HG02642 (cell line): ENCODE measurements around the gene PRPH.
"Not testable (repeated sequence)": the region's sequence is repeated elsewhere in the genome, so short reads cannot be mapped to it uniquely, and the experiment has no call there.

ENCODE experiments used
- ATAC-seq: cut with Tn5 transposase; IDR thresholded peaks from one replicate; pipeline ENCODE4 v1.9.1; 2021; ENCODE audit warnings: mild to moderate bottlenecking; ENCODE audit not compliant: unreplicated experiment, poor library complexity

The PRPH gene

DNA sequence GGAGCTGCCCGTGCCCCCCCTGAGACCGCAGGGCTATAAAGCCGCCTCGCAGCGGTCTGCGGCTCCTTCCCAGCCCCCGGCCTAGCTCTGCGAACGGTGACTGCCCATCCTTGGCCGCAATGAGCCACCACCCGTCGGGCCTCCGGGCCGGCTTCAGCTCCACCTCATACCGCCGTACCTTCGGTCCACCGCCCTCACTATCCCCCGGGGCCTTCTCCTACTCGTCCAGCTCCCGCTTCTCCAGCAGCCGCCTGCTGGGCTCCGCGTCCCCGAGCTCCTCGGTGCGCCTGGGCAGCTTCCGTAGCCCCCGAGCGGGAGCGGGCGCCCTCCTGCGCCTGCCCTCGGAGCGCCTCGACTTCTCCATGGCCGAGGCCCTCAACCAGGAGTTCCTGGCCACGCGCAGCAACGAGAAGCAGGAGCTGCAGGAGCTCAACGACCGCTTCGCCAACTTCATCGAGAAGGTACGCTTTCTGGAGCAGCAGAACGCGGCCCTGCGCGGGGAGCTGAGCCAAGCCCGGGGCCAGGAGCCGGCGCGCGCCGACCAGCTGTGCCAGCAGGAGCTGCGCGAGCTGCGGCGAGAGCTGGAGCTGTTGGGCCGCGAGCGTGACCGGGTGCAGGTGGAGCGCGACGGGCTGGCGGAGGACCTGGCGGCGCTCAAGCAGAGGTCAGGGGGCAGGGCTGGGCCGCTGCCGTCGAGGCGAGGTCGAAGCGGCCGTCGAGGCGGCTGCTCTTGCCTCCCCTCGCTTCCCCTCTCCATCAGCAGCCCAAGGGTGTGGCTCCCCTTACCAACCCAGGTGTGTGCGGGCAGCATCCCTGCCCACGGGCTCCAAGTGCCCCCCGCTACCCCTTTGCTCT is at the start of gene PRPH:
Gene PRPH, plus strand, starts transcription at position 66 of the 855 bp plus-strand sequence. Its CDS starts 54 bp downstream, at position 120.
- ATAC-seq = no peak

DNA sequence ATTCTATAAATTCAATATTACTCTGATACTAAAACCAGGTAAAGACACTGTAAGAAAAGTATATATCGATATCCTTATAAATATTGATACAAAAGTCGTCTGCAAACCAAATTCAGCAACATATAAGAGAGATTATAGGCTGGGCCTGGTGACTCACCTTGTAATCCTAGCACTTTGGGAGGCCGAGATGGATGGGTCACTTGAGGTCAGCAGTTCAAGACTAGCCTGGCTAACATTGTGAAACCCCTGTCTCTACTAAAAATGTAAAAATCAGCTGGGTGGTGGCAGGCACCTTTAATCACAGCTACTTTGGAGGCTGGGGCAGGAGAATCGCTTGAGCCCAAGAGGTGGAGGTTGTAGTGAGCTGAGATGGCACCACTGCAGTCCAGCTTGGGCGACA is 43.6 kb upstream of the PRPH start:
- ATAC-seq = no peak

DNA sequence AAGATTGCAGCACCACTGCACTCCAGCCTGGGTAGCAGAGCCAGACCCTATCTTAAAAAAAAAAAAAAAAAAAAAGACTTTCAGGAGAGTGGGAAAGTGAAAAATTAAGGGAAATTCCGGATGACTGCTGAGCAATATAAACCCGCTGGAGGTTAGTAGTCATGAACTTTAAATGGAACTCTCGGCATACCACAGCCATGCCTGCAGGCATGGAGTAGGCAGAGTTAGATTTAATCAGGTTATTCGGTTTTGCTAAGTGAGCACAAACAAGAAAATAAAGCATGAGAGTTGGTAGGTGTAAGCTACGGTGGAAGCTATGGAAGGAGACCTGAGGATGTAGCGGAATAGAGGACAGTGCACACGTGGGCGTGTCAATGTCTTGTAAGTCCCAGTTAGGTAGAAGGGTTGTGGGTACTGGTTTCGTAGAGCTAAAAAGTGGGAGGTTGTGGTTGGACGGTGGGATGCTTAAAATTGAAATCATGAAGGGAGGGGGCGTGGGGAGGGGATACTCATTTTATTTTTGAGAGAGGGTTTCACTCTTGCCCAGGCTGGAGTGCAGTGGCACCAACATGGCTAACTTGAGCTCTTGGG is 41.8 kb upstream of the PRPH start:
- no peak for ATAC-seq

DNA sequence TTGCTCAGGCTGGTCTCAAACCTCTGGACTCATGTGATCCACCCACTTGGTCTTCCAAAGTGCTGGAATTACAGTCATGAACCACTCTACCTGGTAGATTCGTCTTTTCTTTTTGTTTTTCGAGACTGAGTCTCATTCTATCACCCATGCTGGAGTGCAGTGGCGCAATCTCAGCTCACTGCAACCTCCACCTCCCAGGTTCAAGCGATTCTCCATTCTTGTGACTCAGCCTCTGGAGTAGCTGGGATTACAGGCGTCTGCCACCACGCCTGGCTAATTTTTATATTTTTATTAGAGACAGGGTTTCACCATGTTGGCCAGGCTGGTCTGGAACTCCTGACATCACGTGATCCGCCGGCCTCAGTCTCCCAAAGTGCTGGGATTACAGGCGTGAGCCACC is 39.5 kb upstream of the PRPH start:
- not testable (repeated sequence) for ATAC-seq

DNA sequence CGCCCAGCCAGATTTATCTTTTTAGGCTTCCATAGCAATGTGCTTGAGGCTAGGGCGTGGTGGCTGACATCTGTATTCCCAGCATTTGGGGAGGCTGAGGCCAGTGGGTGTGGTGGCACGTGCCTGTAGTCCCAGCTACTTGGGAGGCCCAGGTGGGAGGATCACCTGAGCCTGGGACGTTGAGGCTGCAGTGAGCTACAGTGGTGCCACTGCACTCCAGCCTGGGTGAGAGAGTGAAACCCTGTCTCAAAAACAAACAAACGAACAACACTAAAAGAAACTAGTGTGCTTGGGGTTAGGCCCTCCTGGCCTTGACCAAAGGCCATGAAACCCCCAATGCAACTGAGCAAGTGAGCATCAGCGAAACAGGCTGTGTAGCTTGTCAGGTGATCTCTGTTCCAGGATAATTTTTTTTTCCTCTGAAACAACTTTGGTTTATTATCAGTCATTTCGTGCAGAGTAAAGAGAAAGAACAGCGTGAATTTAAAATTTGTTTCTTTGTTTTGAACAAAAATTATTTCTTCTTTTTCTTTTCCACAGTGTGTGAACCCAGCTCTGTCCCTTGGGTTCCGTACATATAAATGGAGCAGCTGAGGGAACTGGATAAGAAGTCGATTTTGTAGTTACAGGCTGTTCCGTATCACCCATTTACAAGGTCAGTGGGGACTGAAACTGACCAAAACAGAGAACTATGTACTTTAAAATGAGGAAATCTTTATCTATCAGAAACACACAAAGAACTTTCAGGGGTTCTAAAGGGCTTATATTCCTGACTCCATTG is 38.9 kb upstream of the PRPH start:
- no peak for ATAC-seq

DNA sequence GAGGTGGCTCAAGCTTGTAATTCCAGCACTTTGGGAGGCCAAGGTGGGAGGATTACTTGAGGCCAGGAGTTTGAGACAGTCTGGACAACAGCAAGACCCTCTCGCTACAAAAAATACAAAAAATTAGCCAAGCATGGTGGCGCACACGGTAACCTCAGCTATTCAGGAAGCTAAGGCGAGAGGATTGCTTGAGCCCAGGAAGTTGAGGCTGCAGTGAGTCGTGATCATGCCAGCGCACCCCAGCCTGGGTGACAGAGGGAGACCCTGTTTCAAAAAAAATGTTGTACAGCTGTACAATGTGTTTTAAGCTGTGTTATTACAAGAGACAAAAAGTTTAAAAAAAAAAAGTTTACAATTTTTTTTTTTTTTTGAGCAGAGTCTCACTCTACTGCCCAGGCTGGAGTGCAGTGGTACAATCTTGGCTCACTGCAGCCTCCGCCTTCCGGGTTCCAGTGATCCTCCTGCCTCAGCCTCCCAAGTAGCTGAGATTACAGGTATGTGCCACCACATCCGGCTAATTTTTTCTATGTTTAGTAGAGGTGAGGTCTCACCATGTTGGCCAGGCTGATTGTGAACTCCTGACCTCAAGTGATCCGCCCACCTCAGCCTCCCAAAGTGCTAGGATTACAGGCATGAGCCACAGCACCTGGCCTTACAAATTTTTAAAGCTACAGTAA is 37.3 kb upstream of the PRPH start:
- ATAC-seq = not testable (repeated sequence)

DNA sequence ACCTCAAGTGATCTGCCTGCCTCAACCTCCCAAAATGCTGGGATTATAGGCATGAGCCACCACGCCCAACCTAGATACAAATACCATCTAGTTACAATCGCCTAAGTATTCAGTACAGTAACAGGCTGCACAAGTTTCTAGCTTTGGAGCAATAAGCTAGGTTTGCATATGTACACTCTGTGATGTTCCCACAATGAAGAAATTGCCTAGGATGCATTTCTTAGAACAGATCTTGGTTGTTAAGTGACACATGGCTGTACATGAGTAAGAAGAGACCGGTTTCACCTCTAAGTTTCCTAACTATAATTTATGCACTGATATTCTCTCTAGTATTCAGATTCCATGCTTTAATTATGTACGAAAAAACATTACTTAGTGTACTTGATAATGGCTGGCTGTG is 35.5 kb upstream of the PRPH start:
- ATAC-seq = no peak

DNA sequence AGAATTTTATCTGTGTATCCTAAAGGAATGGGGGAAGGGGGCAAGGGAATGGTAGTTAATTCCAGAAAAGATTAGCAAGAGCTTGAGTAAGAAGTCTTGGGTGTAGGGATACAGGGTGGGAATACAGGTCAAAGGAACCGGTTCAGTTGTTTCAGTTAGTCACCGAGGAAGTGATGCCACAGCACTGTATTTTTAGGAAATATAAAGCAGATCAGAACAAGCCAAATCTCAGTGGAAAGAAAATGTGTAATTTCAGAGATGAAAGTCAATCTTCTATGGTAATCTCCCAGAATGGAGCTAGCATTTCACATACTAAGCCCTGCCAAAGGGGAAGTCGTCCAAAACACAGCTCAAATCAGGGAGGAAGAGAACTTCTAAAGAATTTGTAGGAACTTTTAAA is 34.8 kb upstream of the PRPH start:
- ATAC-seq = no peak

DNA sequence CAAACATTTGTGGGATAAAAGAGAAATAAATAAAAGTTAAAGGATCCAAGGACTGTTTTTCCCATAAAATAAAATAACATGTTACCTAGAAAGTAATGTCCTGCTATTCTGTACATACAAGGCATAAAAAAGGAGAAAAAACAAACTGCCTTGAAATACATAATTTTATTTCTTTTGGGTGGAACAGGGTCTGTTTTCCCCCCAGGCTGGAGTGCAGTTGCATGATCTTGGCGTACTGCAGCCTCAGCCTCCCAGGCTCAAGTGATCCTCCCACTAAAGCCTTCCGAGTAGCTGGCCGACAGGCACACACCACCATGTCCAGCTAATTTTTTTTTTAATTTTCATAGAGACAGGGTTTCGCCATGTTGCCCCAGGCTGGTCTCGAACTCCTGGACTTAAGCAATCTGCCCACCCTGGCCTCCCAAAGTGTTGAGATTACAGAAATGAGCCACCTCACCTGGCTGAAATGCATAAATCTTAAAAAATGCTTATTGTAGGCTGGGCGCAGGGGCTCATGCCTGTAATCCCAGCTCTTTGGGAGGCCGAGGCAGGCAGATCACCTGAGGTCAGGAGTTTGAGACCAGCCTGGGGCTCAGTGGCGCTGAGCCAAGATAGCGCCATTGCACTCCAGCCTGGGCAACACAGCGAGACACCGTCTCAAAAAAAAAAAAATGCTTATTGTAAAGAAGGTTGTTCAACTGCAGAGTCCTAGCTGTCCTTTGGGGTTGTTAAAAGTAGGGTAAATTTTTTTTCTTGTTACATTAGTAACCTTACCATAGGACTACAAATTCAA is 34.2 kb upstream of the PRPH start:
- no peak for ATAC-seq

DNA sequence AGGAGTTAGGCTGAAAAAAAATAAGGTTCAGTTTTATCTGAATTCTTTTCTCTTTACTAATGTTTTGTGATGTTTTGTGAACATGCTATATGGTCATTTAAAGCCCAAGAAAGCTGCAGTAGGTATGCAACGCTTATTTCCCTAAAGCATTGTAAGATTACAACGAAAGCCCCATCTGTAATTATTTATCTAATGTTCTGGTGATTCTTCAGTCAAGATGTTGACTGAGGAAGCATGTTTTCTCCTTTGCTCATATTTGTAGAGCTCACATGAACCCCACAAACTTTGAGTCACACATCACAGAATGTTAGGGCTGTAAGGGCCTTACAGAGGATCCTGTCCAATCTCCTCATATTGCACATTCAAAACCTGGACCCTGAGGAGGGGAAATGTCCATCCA is 33.2 kb upstream of the PRPH start:
- ATAC-seq = no peak

DNA sequence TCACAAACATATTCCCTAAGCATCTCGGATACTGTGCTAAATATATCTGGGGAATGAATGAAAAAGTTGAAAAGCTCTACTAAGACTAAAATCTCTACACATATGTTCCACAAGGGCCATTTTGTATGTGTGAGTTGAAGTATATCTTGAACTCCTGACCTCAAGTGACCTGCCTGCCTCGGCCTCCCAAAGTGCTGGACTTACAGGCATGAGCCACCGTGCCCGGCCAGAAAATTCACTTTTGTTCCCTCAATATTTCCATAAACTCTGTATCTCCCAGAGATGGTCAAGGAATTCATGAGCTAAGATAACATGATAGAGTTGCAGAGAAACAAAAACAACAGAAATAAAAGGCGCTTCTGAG is 31.6 kb upstream of the PRPH start:
- no peak for ATAC-seq

DNA sequence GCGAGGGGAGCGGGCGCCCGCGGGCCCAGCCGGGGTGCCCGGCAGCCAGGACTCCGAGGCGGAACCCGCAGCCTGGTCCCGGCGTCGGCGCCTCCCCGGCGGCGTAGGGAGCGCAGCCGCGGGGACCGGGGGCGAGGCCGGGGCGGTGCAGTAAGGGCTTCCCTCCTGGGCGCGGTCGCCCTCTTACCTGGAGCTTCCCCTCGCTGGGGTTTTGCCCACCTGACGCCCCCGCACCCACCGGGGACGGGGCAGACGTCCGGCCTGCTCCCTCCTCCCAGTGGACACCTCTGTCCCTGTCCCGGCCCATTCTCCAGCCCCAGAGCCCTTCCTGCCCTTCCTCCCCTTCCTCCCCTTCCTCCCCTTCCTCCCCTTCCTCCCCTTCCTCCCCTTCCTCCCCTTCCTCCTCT is 30.5 kb upstream of the PRPH start:
- ATAC-seq = peak; percentile 24

DNA sequence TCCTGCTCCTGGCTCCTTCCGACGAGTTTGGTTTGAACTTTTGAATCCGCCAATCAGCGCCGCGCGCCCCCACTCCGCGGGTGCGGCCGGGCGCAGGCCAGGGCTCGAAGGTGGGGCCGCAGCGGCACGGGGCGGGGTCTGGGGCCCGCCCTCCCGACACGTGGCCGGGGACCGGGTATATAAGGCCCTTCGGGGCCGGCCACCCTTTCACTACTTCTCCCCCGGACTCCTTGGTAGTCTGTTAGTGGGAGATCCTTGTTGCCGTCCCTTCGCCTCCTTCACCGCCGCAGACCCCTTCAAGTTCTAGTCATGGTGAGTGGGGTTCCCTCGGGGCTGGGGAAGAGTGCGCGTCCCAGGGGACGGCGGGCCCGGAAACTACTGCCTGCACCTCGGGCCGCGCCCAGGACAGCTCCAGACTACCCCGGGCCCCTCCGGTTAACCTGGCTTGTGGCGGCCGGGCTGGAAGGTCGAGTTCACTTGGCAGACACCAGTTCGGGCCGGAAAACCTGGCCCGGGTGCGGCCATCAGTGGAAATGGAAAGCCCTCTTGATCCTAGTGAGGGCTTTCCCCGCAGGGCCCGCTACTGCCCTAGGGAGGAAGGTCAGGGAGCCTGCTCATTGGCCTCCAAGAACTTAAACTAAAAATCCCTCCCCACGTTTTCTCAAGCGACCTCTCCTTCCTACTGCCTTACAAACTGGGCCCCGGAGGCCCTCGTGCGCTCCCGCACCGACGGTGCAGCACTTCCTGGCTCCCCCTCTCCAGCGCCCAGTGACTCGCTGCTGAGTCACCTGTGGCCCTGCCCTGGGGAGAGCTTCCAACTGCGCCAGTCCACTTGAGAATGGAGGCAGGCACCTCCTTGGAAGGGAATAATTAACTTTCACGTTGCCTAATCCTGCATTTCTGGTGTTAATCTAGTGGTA is 29.8 kb upstream of the PRPH start, which contains the start of gene TUBA1C:
Gene TUBA1C, plus strand, starts transcription at position 210 of the 920 bp plus-strand sequence. Its CDS starts 100 bp downstream, at position 310.
- ATAC-seq = peak; percentile 87

DNA sequence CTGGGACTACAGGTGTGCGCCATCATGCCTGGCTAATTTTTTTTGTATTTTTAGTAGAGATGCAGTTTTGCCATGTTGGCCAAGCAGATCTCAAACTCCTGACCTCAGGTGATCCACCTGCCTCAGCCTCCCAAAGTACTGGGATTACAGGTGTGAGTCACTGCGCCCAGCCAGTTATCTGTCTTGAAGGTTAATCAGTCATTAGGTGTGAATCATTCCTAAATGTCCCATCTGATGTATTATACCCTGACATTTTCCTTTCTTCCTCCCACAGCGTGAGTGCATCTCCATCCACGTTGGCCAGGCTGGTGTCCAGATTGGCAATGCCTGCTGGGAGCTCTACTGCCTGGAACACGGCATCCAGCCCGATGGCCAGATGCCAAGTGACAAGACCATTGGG is 25.8 kb upstream of the PRPH start:
- not testable (repeated sequence) for ATAC-seq

DNA sequence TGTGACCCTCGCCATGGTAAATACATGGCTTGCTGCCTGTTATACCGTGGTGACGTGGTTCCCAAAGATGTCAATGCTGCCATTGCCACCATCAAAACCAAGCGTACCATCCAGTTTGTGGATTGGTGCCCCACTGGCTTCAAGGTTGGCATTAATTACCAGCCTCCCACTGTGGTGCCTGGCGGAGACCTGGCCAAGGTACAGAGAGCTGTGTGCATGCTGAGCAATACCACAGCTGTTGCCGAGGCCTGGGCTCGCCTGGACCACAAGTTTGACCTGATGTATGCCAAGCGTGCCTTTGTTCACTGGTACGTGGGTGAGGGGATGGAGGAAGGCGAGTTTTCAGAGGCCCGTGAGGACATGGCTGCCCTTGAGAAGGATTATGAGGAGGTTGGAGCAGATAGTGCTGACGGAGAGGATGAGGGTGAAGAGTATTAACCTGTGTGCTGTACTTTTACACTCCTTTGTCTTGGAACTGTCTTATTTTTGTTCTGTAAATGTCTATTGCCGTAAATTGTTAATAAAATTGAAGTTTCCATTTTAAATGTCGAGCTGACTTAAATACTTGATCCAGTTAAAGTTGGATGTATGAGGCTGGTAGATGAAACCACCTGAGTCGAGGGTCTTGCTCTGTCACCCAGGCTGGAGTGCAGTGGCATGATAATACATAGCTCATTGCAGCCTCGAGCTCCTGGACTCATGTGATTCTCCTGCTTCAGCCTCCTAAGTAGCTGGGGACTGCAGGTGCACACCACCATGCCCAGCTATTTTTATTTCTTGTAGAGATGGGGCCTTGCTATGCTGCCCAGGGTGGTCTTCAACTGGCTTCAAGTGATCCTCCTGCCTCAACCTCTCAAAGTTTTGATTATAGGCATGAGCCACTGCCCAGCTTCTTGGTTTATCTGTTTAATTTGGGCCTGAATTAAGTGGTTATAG is 21.9 kb upstream of the PRPH start:
- no peak for ATAC-seq

DNA sequence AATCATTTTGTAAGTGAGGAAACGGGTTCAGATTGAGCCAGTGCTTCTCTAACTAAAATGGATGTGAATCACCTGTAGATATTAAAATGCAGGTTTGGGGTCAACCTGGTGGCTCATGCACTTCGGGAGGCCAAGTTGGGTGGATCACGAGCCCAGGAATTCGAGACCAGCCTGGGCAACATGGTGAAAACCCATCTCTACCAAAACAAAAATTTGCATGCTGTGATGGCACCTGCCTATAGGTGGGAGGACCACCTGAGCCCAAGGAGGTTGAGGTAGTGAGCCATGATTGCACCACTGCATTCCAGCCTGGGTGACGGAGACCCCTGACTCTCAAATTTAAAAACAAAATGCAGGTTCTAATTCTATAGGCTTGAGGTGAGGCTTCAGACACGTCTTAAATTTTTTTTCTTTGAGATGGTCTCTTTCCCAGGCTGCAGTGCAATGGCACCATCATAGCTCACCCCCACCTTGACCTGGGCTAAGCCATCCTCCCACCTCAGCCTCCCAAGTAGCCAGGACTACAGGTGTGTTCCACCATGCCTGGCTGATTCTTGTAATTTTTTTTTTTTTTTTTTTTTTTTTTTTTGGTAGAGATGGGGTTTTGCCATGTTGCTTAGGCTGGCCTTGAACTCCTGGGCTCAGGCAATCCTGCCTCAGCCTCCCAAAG is 21.1 kb upstream of the PRPH start:
- no peak for ATAC-seq

DNA sequence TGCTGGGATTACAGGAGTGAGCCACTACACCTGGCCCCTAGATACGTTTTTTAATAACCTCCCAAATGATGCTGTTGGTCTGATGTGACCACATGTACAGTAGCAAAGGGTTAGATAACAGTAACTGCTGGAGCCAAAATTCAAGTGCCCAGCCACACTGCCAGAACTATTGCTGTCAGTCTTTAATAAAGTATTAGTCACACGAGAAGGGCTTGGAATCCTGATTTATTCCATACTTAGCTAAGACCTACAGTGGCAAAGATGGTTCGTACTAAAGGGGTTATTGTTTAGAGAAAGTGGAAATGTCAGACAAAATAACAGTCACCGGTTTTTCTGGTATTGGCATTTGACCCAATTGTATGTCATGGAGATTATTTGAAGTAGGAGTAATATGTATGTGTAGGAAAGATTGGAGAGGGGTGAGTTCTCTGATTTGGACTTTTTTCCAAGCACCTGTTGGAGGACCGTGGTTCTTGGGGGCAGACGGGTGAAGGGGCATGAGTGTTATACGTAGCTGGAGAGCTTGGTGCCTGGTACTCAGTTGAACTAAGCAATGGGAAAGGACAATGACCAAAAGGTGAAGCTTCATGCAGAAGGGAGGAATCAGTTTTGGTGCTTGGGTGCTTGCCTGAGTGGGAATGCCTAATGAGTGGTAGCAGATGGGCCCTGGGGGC is 20.4 kb upstream of the PRPH start:
- ATAC-seq = no peak
